GM10847 (cell line): ENCODE data around the gene DKK3.

Experiments used
- POLR2A ChIP-seq: IDR thresholded peaks from 2 replicates; pipeline ENCODE4 v1.6.1; 2011; ENCODE audit not compliant: insufficient read length; ENCODE audit errors: extremely low read depth

DKK3 gene

GRCh38 chr11:11982975-11983374, 25.5 kb downstream of the DKK3 start:
- TF ChIP-seq POLR2A: no peak

GRCh38 chr11:11982461-11982860, 26.0 kb downstream of the DKK3 start:
- TF ChIP-seq POLR2A: no peak

GRCh38 chr11:11981840-11982239, 26.6 kb downstream of the DKK3 start:
- TF ChIP-seq POLR2A: no peak

GRCh38 chr11:11981364-11981763, 27.1 kb downstream of the DKK3 start:
- TF ChIP-seq POLR2A: no peak

GRCh38 chr11:11980841-11981308, 27.6 kb downstream of the DKK3 start:
- TF ChIP-seq POLR2A: no peak

GRCh38 chr11:11980200-11980599, 28.2 kb downstream of the DKK3 start:
- no peak for TF ChIP-seq POLR2A

- no peak for TF ChIP-seq POLR2A
These were observed 28.8 kb downstream of the DKK3 start for GRCh38 chr11:11979488-11980117.

GRCh38 chr11:11978792-11979487, 29.5 kb downstream of the DKK3 start:
- no peak for TF ChIP-seq POLR2A

GRCh38 chr11:11978098-11978637, 30.3 kb downstream of the DKK3 start:
- TF ChIP-seq POLR2A: no peak

- no peak for TF ChIP-seq POLR2A
These were observed 31.1 kb downstream of the DKK3 start for GRCh38 chr11:11977206-11977938.

GRCh38 chr11:11976481-11977127, 31.8 kb downstream of the DKK3 start:
- TF ChIP-seq POLR2A: no peak

GRCh38 chr11:11975201-11976092, 33.0 kb downstream of the DKK3 start:
- TF ChIP-seq POLR2A: no peak

GRCh38 chr11:11973866-11974265, 34.6 kb downstream of the DKK3 start:
- no peak for TF ChIP-seq POLR2A

- TF ChIP-seq POLR2A: no peak
These were observed 35.0 kb downstream of the DKK3 start for GRCh38 chr11:11973361-11973800.

- no peak for TF ChIP-seq POLR2A
These were observed 35.6 kb downstream of the DKK3 start for GRCh38 chr11:11972730-11973341.
